RWPE2 (cell line): ENCODE results near the gene OR10G2.

Source experiments
- ATAC-seq: fragments of 200-7000 bp; cut with Tn5 transposase; 3 replicates; pipeline ENCODE4 v1.9.1; 2021; ENCODE audit warnings: low read depth
- DNase-seq: peaks from one replicate; pipeline ENCODE4 v3.0.0-alpha.2; 2020; ENCODE audit warnings: low spot score
- H3K27ac ChIP-seq: fragments of 450-650 bp; 2 replicates; pipeline ENCODE4 v1.5.1; 2017; ENCODE audit warnings: mild to moderate bottlenecking; ENCODE audit not compliant: poor library complexity, severe bottlenecking
- H3K27me3 ChIP-seq: fragments of 250-450 bp; sonication (Bioruptor Pico); 2 replicates; pipeline ENCODE4 v1.5.1; 2021; ENCODE audit warnings: mild to moderate bottlenecking, moderate library complexity; ENCODE audit not compliant: insufficient read depth, poor library complexity, severe bottlenecking
- H3K36me3 ChIP-seq: fragments of 250-450 bp; sonication (Bioruptor Pico); 2 replicates; pipeline ENCODE4 v1.5.1; 2020; ENCODE audit warnings: low read depth, mild to moderate bottlenecking, moderate library complexity
- H3K4me1 ChIP-seq: fragments of 250-450 bp; sonication (Bioruptor Pico); 2 replicates; pipeline ENCODE4 v1.5.1; 2021; ENCODE audit warnings: mild to moderate bottlenecking, moderate library complexity; ENCODE audit not compliant: insufficient read depth, poor library complexity, severe bottlenecking
- H3K4me3 ChIP-seq: fragments of 250-450 bp; sonication (Bioruptor Pico); 2 replicates; pipeline ENCODE4 v1.5.1; 2021; ENCODE audit warnings: mild to moderate bottlenecking, moderate library complexity; ENCODE audit not compliant: severe bottlenecking
- H3K9me3 ChIP-seq: fragments of 250-450 bp; sonication (Bioruptor Pico); 2 replicates; pipeline ENCODE4 v1.5.1; 2021; ENCODE audit warnings: mild to moderate bottlenecking, moderate library complexity; ENCODE audit not compliant: severe bottlenecking
- CTCF ChIP-seq: fragments of 450-650 bp; IDR thresholded peaks from one replicate; pipeline ENCODE4 v1.5.1; 2017; ENCODE audit warnings: mild to moderate bottlenecking, moderate library complexity; ENCODE audit not compliant: poor library complexity, severe bottlenecking

Gene OR10G2

DNA sequence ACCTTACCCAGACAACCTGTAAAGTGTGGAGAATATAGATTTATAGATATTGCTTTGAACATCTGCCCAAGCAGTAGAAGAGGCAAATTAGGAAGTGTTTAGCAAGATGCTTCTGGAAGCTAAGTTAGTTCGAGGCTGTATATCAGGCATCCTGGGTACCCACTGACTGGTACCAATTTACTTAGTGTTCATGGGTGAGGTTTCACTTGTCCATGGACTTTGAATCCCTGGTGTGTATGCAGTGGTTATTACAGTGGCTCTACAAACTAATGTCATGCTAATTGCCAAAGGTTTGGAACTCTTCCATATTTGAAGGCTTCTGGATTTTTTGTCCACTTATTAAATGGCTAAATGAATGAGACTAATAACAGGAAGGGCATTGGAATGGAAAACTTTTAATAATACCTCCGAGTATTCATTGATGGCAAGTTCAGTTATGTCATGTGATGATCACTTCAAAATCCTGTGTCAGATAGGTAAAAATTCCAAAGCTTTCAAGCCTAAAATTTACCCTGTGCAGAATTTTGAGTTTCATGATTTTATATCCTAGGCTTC lies 18.7 kb upstream of the OR10G2 start, which contains the start of gene OR4E2:
TSS of gene OR4E2 (plus strand) at position 505 of the 555 bp plus-strand sequence. CDS start 11,248 bp downstream, outside the sequence.
- H3K9me3 ChIP-seq = no peaks in the 10 kb centered on the region
- no peak within 1 kb of the TSS for H3K27ac ChIP-seq
- no peak for ATAC-seq
- DNase-seq = no peak
- no peak within 1 kb of the TSS for H3K4me3 ChIP-seq
- no peak for TF ChIP-seq CTCF
- peaks cover 22% of the 10 kb centered on the region for H3K27me3 ChIP-seq
- no peaks in the 10 kb centered on the region for H3K36me3 ChIP-seq
- no peaks in the 10 kb centered on the region for H3K4me1 ChIP-seq

DNA sequence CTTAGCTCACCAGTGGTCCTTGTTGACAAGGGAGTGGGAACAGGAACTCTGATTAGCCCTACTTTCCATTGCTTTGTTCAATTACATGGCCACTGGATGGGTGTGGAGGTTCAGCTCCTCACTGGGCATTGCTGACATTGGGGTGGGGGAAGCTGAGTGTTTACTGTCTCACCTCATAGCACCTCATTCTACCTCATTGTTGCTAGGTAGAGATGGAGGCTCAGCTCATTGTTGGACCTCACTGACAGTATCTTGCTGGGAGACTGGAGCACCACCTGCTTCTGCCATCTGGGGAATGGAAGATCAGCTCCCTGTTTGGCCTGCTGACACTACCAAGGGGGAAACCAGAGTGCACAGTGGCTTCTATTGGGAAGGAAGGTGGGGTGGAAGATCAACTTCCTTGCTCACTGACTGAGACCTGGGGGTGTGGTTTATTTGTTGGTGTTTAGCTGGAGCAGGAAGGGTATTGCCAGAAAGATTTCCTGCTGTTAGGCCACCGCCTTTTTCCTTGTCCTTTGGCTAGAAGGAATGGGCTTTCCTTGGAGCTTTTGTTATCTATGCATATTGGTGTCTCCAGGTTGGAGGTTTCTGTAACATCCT lies 17.6 kb upstream of the OR10G2 start:
- no peak for TF ChIP-seq CTCF
- H3K27me3 ChIP-seq = peaks cover 19% of the 10 kb centered on the region
- H3K9me3 ChIP-seq = no peaks in the 10 kb centered on the region
- H3K27ac ChIP-seq = no peak overlapping the region
- DNase-seq (no peak), ATAC-seq (no peak)
- no peaks in the 10 kb centered on the region for H3K4me1 ChIP-seq
- no peak overlapping the region for H3K4me3 ChIP-seq
- H3K36me3 ChIP-seq = no peaks in the 10 kb centered on the region

DNA sequence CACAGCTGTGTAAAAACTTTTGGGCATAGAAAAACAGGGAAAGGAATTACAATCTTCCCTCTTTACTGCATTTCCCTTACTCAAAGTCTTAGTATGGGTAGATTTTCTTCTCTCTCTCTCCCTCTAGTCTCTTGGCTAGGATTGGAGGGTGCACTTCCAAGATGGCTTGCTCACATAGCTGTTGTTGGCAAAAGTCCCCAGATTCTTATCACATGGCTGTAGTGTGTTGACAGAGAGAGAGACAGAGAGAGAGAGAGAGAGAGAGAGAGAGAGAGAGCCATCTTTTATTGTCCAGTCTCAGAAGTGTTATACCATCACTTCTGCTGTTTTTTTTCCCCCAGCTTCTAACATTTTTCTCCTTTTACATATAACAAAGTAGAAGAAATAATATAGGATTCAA lies 12.6 kb upstream of the OR10G2 start:
- ATAC-seq = no peak

GRCh38 chr14:21643407-21643806 lies 8.7 kb upstream of the OR10G2 start:
- Histone ChIP-seq H3K9me3 (no peaks in the 10 kb centered on the region), H3K27ac (no peak overlapping the region), H3K4me3 (no peak overlapping the region), H3K27me3 (peaks cover 8% of the 10 kb centered on the region), H3K36me3 (no peaks in the 10 kb centered on the region), H3K4me1 (no peaks in the 10 kb centered on the region)
- TF ChIP-seq CTCF = no peak
- no peak for DNase-seq
- no peak for ATAC-seq

More for the DNA sequence above, 12.6 kb upstream of the OR10G2 start:
- TF ChIP-seq CTCF = no peak
- Histone ChIP-seq H3K27me3 (peaks cover 8% of the 10 kb centered on the region), H3K27ac (no peak overlapping the region), H3K4me3 (no peak overlapping the region), H3K9me3 (no peaks in the 10 kb centered on the region), H3K4me1 (no peaks in the 10 kb centered on the region), H3K36me3 (no peaks in the 10 kb centered on the region)
- DNase-seq = no peak

- no peak overlapping the region for H3K4me3 ChIP-seq
- DNase-seq (no peak), ATAC-seq (no peak)
- H3K9me3 ChIP-seq = no peaks in the 10 kb centered on the region
- H3K27ac ChIP-seq = no peak overlapping the region
- H3K4me1 ChIP-seq = no peaks in the 10 kb centered on the region
- no peak for TF ChIP-seq CTCF
- peaks cover 8% of the 10 kb centered on the region for H3K27me3 ChIP-seq
- H3K36me3 ChIP-seq = no peaks in the 10 kb centered on the region
These were observed 7.9 kb upstream of the OR10G2 start for GRCh38 chr14:21642683-21643082.
